ENCODE measurements around the gene AQP9.

Gene AQP9

GRCh38 chr15:58227706-58228543 lies 89.7 kb downstream of the AQP9 start:
- peak; percentile 14 to 28 for DNase-seq (ENCODE audit: low read depth in 2 of 2)

DNA sequence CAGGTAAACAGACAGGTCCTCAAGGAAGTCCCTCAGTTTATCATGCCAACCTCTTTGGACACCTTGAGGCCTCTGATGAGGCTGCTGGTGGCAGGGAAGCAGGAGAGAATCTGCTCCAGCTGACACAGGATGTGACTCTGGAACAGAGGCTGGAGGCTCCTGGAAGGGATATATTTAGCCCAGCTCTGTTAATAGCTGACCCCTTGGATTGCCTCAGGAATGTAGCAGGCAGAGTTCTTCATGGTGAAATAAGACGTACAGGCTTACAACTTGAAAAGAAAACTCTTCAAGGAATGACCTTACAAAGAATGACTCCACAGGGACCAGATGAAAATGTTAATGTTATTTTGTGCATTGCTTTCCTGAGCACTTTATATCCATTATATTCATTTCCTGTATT lies 90.5 kb downstream of the AQP9 start:
- DNase-seq (ENCODE audit: low read depth in 2 of 2) = no peak

GRCh38 chr15:58229297-58229768 lies 91.2 kb downstream of the AQP9 start:
- no peak for DNase-seq (ENCODE audit: low read depth in 2 of 2)

- no peak for DNase-seq (ENCODE audit: low read depth in 2 of 2)
These were observed 94.3 kb downstream of the AQP9 start for GRCh38 chr15:58232281-58233065.

DNA sequence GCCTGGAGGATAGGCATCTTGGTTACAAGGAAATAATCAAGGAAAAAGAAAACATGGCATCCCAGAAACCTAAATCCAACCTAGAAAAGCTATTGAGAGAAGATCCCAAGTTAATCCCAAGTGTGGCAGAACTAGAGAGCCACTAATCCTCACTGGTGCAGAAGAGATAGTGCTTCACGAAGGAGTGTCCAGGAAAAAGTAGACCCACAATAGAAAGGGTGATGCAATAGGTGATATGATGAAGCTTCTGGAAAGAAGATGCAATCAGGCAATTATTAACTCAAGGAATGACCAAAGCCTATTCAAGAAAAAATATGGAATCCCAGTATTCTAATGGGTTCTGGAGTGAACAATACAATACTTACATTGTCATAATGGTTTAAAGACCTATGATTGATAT lies 95.2 kb downstream of the AQP9 start:
- DNase-seq (ENCODE audit: low read depth in 2 of 2) = no peak
